Measurements from ENCODE around the gene LRP1. TPM values are rescaled to one million over a fixed set of nuclear protein-coding genes. Genes with fewer than 3 reads are reported as not detected.
A peak's percentile ranks its signal among the peaks of the same experiment; 100 is the strongest.

LRP1 gene
- total RNA-seq, 1 donor from 2014 or later: 138 TPM

GRCh38 chr12:57179331-57180086 is 51.2 kb downstream of the LRP1 start:
- TF ChIP-seq, protein P1, sequence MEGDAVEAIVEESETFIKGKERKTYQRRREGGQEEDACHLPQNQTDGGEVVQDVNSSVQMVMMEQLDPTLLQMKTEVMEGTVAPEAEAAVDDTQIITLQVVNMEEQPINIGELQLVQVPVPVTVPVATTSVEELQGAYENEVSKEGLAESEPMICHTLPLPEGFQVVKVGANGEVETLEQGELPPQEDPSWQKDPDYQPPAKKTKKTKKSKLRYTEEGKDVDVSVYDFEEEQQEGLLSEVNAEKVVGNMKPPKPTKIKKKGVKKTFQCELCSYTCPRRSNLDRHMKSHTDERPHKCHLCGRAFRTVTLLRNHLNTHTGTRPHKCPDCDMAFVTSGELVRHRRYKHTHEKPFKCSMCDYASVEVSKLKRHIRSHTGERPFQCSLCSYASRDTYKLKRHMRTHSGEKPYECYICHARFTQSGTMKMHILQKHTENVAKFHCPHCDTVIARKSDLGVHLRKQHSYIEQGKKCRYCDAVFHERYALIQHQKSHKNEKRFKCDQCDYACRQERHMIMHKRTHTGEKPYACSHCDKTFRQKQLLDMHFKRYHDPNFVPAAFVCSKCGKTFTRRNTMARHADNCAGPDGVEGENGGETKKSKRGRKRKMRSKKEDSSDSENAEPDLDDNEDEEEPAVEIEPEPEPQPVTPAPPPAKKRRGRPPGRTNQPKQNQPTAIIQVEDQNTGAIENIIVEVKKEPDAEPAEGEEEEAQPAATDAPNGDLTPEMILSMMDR (conservative IDR thresholded peaks at IDR 0.05): no peak
- no peak for DNase-seq (ENCODE audit: extremely low spot score, unreplicated experiment)
- Mint-ChIP-seq H3K36me3 (peaks cover 19% of the 10 kb centered on the region), H3K4me1 (ENCODE audit: unreplicated experiment) (peaks cover 16% of the 10 kb centered on the region), H3K9me3 (no peaks in the 10 kb centered on the region), H3K4me3 (no peak overlapping the region), H3K27me3 (no peaks in the 10 kb centered on the region), H3K27ac (no peak overlapping the region)

GRCh38 chr12:57180321-57180989 is 52.2 kb downstream of the LRP1 start:
- peaks cover 16% of the 10 kb centered on the region for H3K4me1 Mint-ChIP-seq (ENCODE audit: unreplicated experiment)
- H3K9me3 Mint-ChIP-seq: no peaks in the 10 kb centered on the region
- TF ChIP-seq, protein P1 (conservative IDR thresholded peaks at IDR 0.05): no peak
- peaks cover 19% of the 10 kb centered on the region for H3K36me3 Mint-ChIP-seq
- no peak for DNase-seq (ENCODE audit: extremely low spot score, unreplicated experiment)
- no peaks in the 10 kb centered on the region for H3K27me3 Mint-ChIP-seq
- H3K4me3 Mint-ChIP-seq: no peak overlapping the region
- no peak overlapping the region for H3K27ac Mint-ChIP-seq

- Mint-ChIP-seq H3K36me3 (peaks cover 19% of the 10 kb centered on the region), H3K27me3 (no peaks in the 10 kb centered on the region), H3K27ac (peak overlapping the region; percentile 67), H3K4me3 (peak overlapping the region; percentile 4), H3K9me3 (no peaks in the 10 kb centered on the region), H3K4me1 (ENCODE audit: unreplicated experiment) (peaks cover 16% of the 10 kb centered on the region)
- DNase-seq (ENCODE audit: extremely low spot score, unreplicated experiment): no peak
- TF ChIP-seq, protein P1 (conservative IDR thresholded peaks at IDR 0.05): no peak
Observed at GRCh38 chr12:57181072-57181471, 52.8 kb downstream of the LRP1 start.

- H3K4me1 Mint-ChIP-seq (ENCODE audit: unreplicated experiment): peaks cover 16% of the 10 kb centered on the region
- H3K27me3 Mint-ChIP-seq: no peaks in the 10 kb centered on the region
- H3K27ac Mint-ChIP-seq: peak overlapping the region; percentile 67
- H3K4me3 Mint-ChIP-seq: peak overlapping the region; percentile 4
- no peaks in the 10 kb centered on the region for H3K9me3 Mint-ChIP-seq
- TF ChIP-seq, protein P1 (conservative IDR thresholded peaks at IDR 0.05): no peak
- H3K36me3 Mint-ChIP-seq: peaks cover 19% of the 10 kb centered on the region
- DNase-seq (ENCODE audit: extremely low spot score, unreplicated experiment): no peak
Observed at GRCh38 chr12:57181561-57182155, 53.4 kb downstream of the LRP1 start.

- no peaks in the 10 kb centered on the region for H3K27me3 Mint-ChIP-seq
- H3K36me3 Mint-ChIP-seq: peaks cover 19% of the 10 kb centered on the region
- H3K4me1 Mint-ChIP-seq (ENCODE audit: unreplicated experiment): peaks cover 16% of the 10 kb centered on the region
- H3K27ac Mint-ChIP-seq: peak overlapping the region; percentile 73
- TF ChIP-seq, protein P1 (conservative IDR thresholded peaks at IDR 0.05): peak; percentile 94
- no peaks in the 10 kb centered on the region for H3K9me3 Mint-ChIP-seq
- H3K4me3 Mint-ChIP-seq: no peak overlapping the region
- peak; percentile 86 for DNase-seq (ENCODE audit: extremely low spot score, unreplicated experiment)
Observed at GRCh38 chr12:57182918-57183575, 54.8 kb downstream of the LRP1 start.
